GM23338 (cell line): ENCODE results near the gene MAPRE2.

Source experiments
- POLR2AphosphoS5 ChIP-seq: IDR thresholded peaks from 2 replicates; pipeline ENCODE4 v1.6.1; 2016; ENCODE audit warnings: antibody characterized with exemption, low read depth
- TF ChIP-seq, protein P1 (sequence below), 2 experiments: fragments of 200-600 bp in 1 of 2; sonication (generic) in 1 of 2; conservative IDR thresholded peaks; 2 replicates each; pipeline versions ENCODE4 v1.5.1 to v1.6.1; 2016 to 2017; ENCODE audit warnings: antibody characterized with exemption in 2 of 2, low read depth in 2 of 2, mild to moderate bottlenecking in 2 of 2, moderate library complexity in 1 of 2

DNA sequence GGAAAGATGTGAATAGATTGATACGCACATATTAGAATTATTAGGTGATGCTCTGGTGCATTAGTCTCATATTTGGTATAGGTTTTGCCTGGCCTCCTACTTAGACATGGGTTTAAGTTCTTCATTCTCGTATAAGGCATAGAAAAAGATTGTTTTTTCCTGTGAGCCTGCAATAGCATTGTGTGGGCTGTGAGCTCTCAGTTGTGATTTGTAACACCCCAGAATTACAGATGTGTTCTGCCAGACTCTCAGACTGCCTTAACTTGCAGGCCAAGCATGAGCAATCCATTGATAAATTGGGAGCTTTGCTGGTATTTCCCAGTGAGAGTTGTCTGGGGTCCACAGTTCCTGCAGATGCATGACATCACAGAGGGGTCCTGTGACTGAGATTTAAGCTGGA, 95.7 kb downstream of the MAPRE2 start:
- TF ChIP-seq, protein P1, sequence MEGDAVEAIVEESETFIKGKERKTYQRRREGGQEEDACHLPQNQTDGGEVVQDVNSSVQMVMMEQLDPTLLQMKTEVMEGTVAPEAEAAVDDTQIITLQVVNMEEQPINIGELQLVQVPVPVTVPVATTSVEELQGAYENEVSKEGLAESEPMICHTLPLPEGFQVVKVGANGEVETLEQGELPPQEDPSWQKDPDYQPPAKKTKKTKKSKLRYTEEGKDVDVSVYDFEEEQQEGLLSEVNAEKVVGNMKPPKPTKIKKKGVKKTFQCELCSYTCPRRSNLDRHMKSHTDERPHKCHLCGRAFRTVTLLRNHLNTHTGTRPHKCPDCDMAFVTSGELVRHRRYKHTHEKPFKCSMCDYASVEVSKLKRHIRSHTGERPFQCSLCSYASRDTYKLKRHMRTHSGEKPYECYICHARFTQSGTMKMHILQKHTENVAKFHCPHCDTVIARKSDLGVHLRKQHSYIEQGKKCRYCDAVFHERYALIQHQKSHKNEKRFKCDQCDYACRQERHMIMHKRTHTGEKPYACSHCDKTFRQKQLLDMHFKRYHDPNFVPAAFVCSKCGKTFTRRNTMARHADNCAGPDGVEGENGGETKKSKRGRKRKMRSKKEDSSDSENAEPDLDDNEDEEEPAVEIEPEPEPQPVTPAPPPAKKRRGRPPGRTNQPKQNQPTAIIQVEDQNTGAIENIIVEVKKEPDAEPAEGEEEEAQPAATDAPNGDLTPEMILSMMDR (conservative IDR thresholded peaks at IDR 0.05; ENCODE audit: low read depth in 2 of 2), result no peak
- no peak for TF ChIP-seq POLR2AphosphoS5
